OCI-LY1 (cell line): ENCODE measurements around the gene SMARCC1.

Source experiments
- H2AFZ ChIP-seq: fragments of 200-600 bp; sonication (generic), shearing (Covaris generic); 2 replicates; pipeline ENCODE4 v1.6.0; 2014; ENCODE audit warnings: antibody characterized with exemption, mild to moderate bottlenecking, low read length
- H3F3A ChIP-seq: fragments of 200-600 bp; sonication (generic), shearing (Covaris generic); 2 replicates; pipeline ENCODE4 v1.6.0; 2014; ENCODE audit warnings: mild to moderate bottlenecking, antibody characterized with exemption, low read length, moderate library complexity; ENCODE audit not compliant: insufficient read depth
- H3K27ac ChIP-seq: fragments of 200-600 bp; sonication (generic); 2 replicates; pipeline ENCODE4 v1.5.1; 2014; ENCODE audit warnings: low read length, mixed run types, mild to moderate bottlenecking, low read depth; ENCODE audit not compliant: poor library complexity, severe bottlenecking
- H3K27me3 ChIP-seq: fragments of 200-600 bp; sonication (generic); 2 replicates; pipeline ENCODE4 v1.6.0; 2014; ENCODE audit warnings: antibody characterized with exemption, mild to moderate bottlenecking, low read length, moderate library complexity; ENCODE audit not compliant: insufficient read depth
- H3K36me3 ChIP-seq: fragments of 200-600 bp; sonication (generic); 2 replicates; pipeline ENCODE4 v1.6.1; 2014; ENCODE audit warnings: mild to moderate bottlenecking, antibody characterized with exemption, low read length, moderate library complexity, mixed read lengths; ENCODE audit not compliant: insufficient read depth
- H3K4me1 ChIP-seq: fragments of 200-600 bp; sonication (generic); 2 replicates; pipeline ENCODE4 v1.5.1; 2014; ENCODE audit warnings: mild to moderate bottlenecking, low read length, moderate library complexity; ENCODE audit not compliant: insufficient read depth, severe bottlenecking
- H3K4me2 ChIP-seq: fragments of 200-600 bp; sonication (generic), shearing (Covaris generic); 2 replicates; pipeline ENCODE4 v1.6.1; 2014; ENCODE audit warnings: low read length
- H3K4me3 ChIP-seq: fragments of 200-600 bp; sonication (generic); 2 replicates; pipeline ENCODE4 v1.5.1; 2014; ENCODE audit warnings: low read length, low read depth, mild to moderate bottlenecking, mixed read lengths; ENCODE audit not compliant: poor library complexity, severe bottlenecking
- H3K79me2 ChIP-seq: fragments of 200-600 bp; shearing (Covaris generic); 2 replicates; pipeline ENCODE4 v1.6.1; 2016; ENCODE audit warnings: mixed run types, low read length, mixed read lengths; ENCODE audit not compliant: insufficient read depth
- H3K9ac ChIP-seq: fragments of 200-600 bp; sonication (generic), shearing (Covaris generic); 2 replicates; pipeline ENCODE4 v1.6.1; 2014; ENCODE audit warnings: mild to moderate bottlenecking, low read length, mixed read lengths
- H3K9me2 ChIP-seq: fragments of 200-600 bp; sonication (generic), shearing (Covaris generic); 2 replicates; pipeline ENCODE4 v1.6.1; 2014; ENCODE audit warnings: low read depth, mild to moderate bottlenecking, low read length, mixed read lengths
- H3K9me3 ChIP-seq: fragments of 200-600 bp; shearing (Covaris generic); 2 replicates; pipeline ENCODE4 v1.6.1; 2014; ENCODE audit warnings: low read length, mixed read lengths
- H4K20me1 ChIP-seq: fragments of 200-600 bp; sonication (generic), shearing (Covaris generic); 2 replicates; pipeline ENCODE4 v1.6.0; 2016; ENCODE audit warnings: mild to moderate bottlenecking, low read length; ENCODE audit not compliant: insufficient read depth
- CTCF ChIP-seq: fragments of 200-600 bp; sonication (generic), shearing (Covaris generic); IDR thresholded peaks from 2 replicates; pipeline ENCODE4 v1.5.1; 2017; ENCODE audit warnings: mild to moderate bottlenecking, antibody characterized with exemption, low read length, moderate library complexity, mixed read lengths
- EZH2 ChIP-seq: fragments of 200-600 bp; sonication (generic), shearing (Covaris generic); IDR thresholded peaks from 2 replicates; pipeline ENCODE4 v1.8.0; 2017; ENCODE audit warnings: borderline replicate concordance, mixed run types, mild to moderate bottlenecking, antibody characterized with exemption, low read length, moderate library complexity, mixed read lengths

Gene SMARCC1

GRCh38 chr3:47594792-47595191 lies 186.9 kb downstream of the SMARCC1 start:
- Histone ChIP-seq H3K4me3 (no peak overlapping the region), H3K4me1 (no peaks in the 10 kb centered on the region), H4K20me1 (no peaks in the 10 kb centered on the region), H3K27me3 (no peaks in the 10 kb centered on the region), H3K4me2 (no peak overlapping the region), H3F3A (no peaks in the 10 kb centered on the region), H2AFZ (no peak overlapping the region), H3K27ac (no peak overlapping the region), H3K9ac (no peak overlapping the region), H3K9me3 (no peaks in the 10 kb centered on the region), H3K36me3 (peaks cover 65% of the 10 kb centered on the region), H3K9me2 (no peaks in the 10 kb centered on the region), H3K79me2 (no peaks in the 10 kb centered on the region)
- no peak for TF ChIP-seq CTCF
- TF ChIP-seq EZH2: no peak

GRCh38 chr3:47592066-47592795 lies 189.5 kb downstream of the SMARCC1 start:
- peaks cover 75% of the 10 kb centered on the region for H3K36me3 ChIP-seq
- TF ChIP-seq EZH2 (no peak), CTCF (no peak)
- no peak overlapping the region for H3K9ac ChIP-seq

GRCh38 chr3:47590216-47590615 lies 191.5 kb downstream of the SMARCC1 start:
- no peaks in the 10 kb centered on the region for H3F3A ChIP-seq
- no peak overlapping the region for H3K4me3 ChIP-seq
- no peaks in the 10 kb centered on the region for H4K20me1 ChIP-seq
- no peaks in the 10 kb centered on the region for H3K9me2 ChIP-seq
- H2AFZ ChIP-seq: no peak overlapping the region
- TF ChIP-seq CTCF (no peak), EZH2 (no peak)
- no peaks in the 10 kb centered on the region for H3K4me1 ChIP-seq
- no peaks in the 10 kb centered on the region for H3K9me3 ChIP-seq
- H3K79me2 ChIP-seq: no peaks in the 10 kb centered on the region
- H3K36me3 ChIP-seq: peaks cover 96% of the 10 kb centered on the region
- no peak overlapping the region for H3K27ac ChIP-seq
- H3K4me2 ChIP-seq: no peak overlapping the region
- no peaks in the 10 kb centered on the region for H3K27me3 ChIP-seq
- H3K9ac ChIP-seq: no peak overlapping the region

More at GRCh38 chr3:47592066-47592795, 189.5 kb downstream of the SMARCC1 start:
- Histone ChIP-seq H3K4me3 (no peak overlapping the region), H2AFZ (no peak overlapping the region), H3K27me3 (no peaks in the 10 kb centered on the region), H3K4me1 (no peaks in the 10 kb centered on the region), H3K79me2 (no peaks in the 10 kb centered on the region), H3K27ac (no peak overlapping the region), H3K4me2 (no peak overlapping the region), H3K9me3 (no peaks in the 10 kb centered on the region), H3F3A (no peaks in the 10 kb centered on the region), H3K9me2 (no peaks in the 10 kb centered on the region), H4K20me1 (no peaks in the 10 kb centered on the region)
